BJ (cell line): ENCODE results near the gene GOLPH3. TPM values are rescaled to one million over a fixed set of nuclear protein-coding genes. Genes with fewer than 3 reads are reported as not detected.
"Not testable (repeated sequence)": the region's sequence is repeated elsewhere in the genome, so short reads cannot be mapped to it uniquely, and the experiment has no call there.

ENCODE experiments used
- CTCF ChIA-PET: fragments of 350-600 bp; formaldehyde crosslinking; extraction: SDS; loops from one replicate; lab custom pipeline; 2021; ENCODE audit warnings: antibody characterized with exemption, inconsistent platforms; lab: Yijun Ruan, JAX
- POLR2A ChIA-PET: fragments of 300-600 bp; sonication (Branson Sonifier 250); formaldehyde crosslinking; extraction: SDS; loops from one replicate; lab custom pipeline; 2021; ENCODE audit warnings: antibody characterized with exemption; lab: Charles Lee
- DNase-seq: peaks from one replicate; pipeline ENCODE4 v3.0.0-alpha.2; 2011; ENCODE audit warnings: low read depth
- H3K27me3 ChIP-seq: 2 replicates; pipeline ENCODE4 v1.6.0; 2011; ENCODE audit warnings: low read length; ENCODE audit not compliant: control insufficient read depth, insufficient read depth
- H3K36me3 ChIP-seq: 2 replicates; pipeline ENCODE4 v1.5.1; 2011; ENCODE audit warnings: low read length; ENCODE audit not compliant: control insufficient read depth, insufficient read depth
- H3K4me3 ChIP-seq: 2 replicates; pipeline ENCODE4 v1.5.1; 2011; ENCODE audit warnings: low read depth, mild to moderate bottlenecking, control low read depth, low read length
- CTCF ChIP-seq: IDR thresholded peaks from 2 replicates; pipeline ENCODE4 v1.5.1; 2011; ENCODE audit warnings: low read depth, mild to moderate bottlenecking, control low read depth, inconsistent platforms, low read length, moderate library complexity; ENCODE audit not compliant: insufficient read depth
- polyA plus RNA-seq: library from polyadenylated mRNA; depleted of rRNA; stranded (reverse); fragments of >200 nt; gene quantifications from 2 replicates; pipeline ENCODE4 v1.2.3, GENCODE V29; 2011

GOLPH3 gene
- polyA plus RNA-seq, 1 experiment: 53.9 TPM

GRCh38 chr5:32129074-32129598 is 45.0 kb downstream of the GOLPH3 start:
- ChIA-PET POLR2A (no interaction called here), CTCF (no interaction called here)
- DNase-seq: no peak
- H3K27me3 ChIP-seq: no peaks in the 10 kb centered on the region
- no peak for TF ChIP-seq CTCF
- H3K36me3 ChIP-seq: peaks cover 8% of the 10 kb centered on the region
- H3K4me3 ChIP-seq: no peak overlapping the region

DNA sequence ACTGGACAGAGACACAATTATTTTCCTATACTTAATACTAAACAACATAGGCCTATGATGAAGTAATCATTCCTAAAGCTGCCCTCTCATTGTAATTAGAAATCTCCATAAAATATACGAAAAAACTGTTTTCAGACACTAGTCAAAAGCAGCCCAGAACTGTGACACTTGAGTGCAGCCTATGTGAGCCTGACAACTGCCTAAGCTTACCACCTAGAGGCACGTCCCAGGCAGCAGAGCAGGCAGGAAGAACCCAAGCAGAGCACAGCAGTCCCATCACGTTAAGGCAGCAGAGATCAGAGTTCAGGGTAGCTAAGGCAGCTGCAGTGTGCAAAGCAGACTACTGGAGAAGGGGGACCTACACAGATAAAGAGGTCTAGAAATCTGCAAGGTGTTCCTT is 46.4 kb downstream of the GOLPH3 start:
- TF ChIP-seq CTCF: no peak
- Histone ChIP-seq H3K27me3 (no peaks in the 10 kb centered on the region), H3K36me3 (peaks cover 8% of the 10 kb centered on the region), H3K4me3 (no peak overlapping the region)
- DNase-seq: no peak
- ChIA-PET POLR2A (no interaction called here), CTCF (interaction anchor here (1.1 to 1.4 kb wide), 2 partner anchors 12 kb away, joined by 3 to 4 read pairs; no protein-coding TSS in a partner anchor)

GRCh38 chr5:32126691-32127090 is 47.4 kb downstream of the GOLPH3 start:
- ChIA-PET CTCF (interaction anchor here (0.6 to 1.4 kb wide), 3 partner anchors 11 to 27 kb away, joined by 3 to 4 read pairs (median 3); no protein-coding TSS in a partner anchor), POLR2A (no interaction called here)
- TF ChIP-seq CTCF: no peak
- H3K27me3 ChIP-seq: no peaks in the 10 kb centered on the region
- H3K36me3 ChIP-seq: peaks cover 12% of the 10 kb centered on the region
- DNase-seq: no peak
- H3K4me3 ChIP-seq: no peak overlapping the region

- peaks cover 16% of the 10 kb centered on the region for H3K36me3 ChIP-seq
- DNase-seq: no peak
- H3K27me3 ChIP-seq: no peaks in the 10 kb centered on the region
- H3K4me3 ChIP-seq: no peak overlapping the region
- CTCF ChIA-PET: interaction anchor here (0.6 to 0.8 kb wide), 2 partner anchors 41 to 282 kb away, joined by 3 to 4 read pairs; no protein-coding TSS in a partner anchor
- TF ChIP-seq CTCF: no peak
- POLR2A ChIA-PET: no interaction called here
These were observed 50.0 kb downstream of the GOLPH3 start for GRCh38 chr5:32123889-32124676.

- Histone ChIP-seq H3K36me3 (peaks cover 16% of the 10 kb centered on the region), H3K4me3 (no peak overlapping the region), H3K27me3 (no peaks in the 10 kb centered on the region)
- ChIA-PET CTCF (interaction anchor here (0.6 kb wide), 1 partner anchor 283 kb away, joined by 3 read pairs; no protein-coding TSS in a partner anchor), POLR2A (no interaction called here)
- no peak for TF ChIP-seq CTCF
- no peak for DNase-seq
These were observed 50.9 kb downstream of the GOLPH3 start for GRCh38 chr5:32123058-32123805.

GRCh38 chr5:32118922-32119321 is 55.2 kb downstream of the GOLPH3 start:
- H3K27me3 ChIP-seq, CTCF ChIA-PET: not testable (repeated sequence)

More at GRCh38 chr5:32118922-32119321, 55.2 kb downstream of the GOLPH3 start:
- POLR2A ChIA-PET, DNase-seq, H3K4me3 ChIP-seq, H3K36me3 ChIP-seq: not testable (repeated sequence)
